ENCODE results near the gene LCN12.

LCN12 gene, protein sequence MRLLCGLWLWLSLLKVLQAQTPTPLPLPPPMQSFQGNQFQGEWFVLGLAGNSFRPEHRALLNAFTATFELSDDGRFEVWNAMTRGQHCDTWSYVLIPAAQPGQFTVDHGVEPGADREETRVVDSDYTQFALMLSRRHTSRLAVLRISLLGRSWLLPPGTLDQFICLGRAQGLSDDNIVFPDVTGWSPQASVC

DNA sequence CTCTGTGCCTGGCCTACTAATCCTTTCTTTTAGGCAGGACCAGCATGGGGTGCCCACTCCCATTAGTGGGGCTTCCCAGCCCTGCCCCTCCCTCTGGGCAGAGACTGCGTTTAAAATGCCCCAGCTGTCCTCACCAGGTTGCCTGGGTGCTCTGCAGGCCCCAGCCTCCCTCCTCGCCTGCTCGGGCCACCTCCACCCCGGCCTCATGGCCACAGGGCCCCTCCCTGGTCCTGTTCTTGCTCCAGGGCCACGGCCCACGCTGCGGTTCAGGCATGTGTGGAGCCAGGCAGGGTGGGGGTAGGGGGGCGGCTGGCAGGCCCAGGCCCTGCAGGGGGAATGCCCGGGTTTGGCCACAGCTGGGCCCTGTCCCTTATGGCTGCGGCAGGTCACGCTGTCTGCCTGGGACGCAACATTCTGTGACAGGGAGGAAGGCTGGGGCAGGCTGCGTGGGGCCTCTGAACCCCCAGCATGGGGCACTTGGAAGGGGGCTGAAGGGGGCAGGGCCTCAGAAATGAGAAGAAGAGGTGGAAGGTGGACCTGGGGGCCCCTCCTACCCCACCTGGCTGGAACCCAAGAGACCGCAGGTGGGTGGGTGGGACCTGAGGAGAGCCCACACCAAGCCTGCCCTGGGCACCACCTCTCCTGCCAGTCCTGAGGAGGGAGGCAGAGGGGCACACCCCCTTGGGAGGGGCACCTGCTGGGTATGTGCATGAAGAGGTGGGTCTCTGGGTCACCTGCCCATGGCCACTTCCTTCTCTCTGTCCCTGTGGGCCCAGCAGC, at the start of gene LCN12:
Gene LCN12 (plus strand): TSS at position 733 of the 780 bp plus-strand sequence. CDS start 55 bp downstream, outside the sequence.
- TF ChIP-seq EGR1 (IDR thresholded peaks at IDR 0.05) (no peak), TCF12 (IDR thresholded peaks at IDR 0.05; ENCODE audit: low read depth) (peak; percentile 36; the same call in 1 of the 2 replicates), NFIC (IDR thresholded peaks at IDR 0.05) (0 out of 2 replicates have a peak, but pooled peaks have one; percentile 24), TAF1 (IDR thresholded peaks at IDR 0.05; ENCODE audit: low read depth) (no peak), EP300 (IDR thresholded peaks at IDR 0.05; ENCODE audit: borderline replicate concordance) (no peak), RAD21 (IDR thresholded peaks at IDR 0.05; ENCODE audit: low read depth) (no peak), FOXM1 (IDR thresholded peaks at IDR 0.05; ENCODE audit: borderline replicate concordance, low read depth) (no peak), YY1 (IDR thresholded peaks at IDR 0.05; ENCODE audit: low read depth) (no peak; the same call in 1 of the 2 replicates), ZBTB7A (IDR thresholded peaks at IDR 0.05; ENCODE audit: low read depth) (peak; percentile 23; the same call in 1 of the 2 replicates), TEAD4 (IDR thresholded peaks at IDR 0.05) (no peak)
- TF ChIP-seq, protein P1, sequence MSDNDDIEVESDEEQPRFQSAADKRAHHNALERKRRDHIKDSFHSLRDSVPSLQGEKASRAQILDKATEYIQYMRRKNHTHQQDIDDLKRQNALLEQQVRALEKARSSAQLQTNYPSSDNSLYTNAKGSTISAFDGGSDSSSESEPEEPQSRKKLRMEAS (IDR thresholded peaks at IDR 0.05): no peak
- TF ChIP-seq, protein P2, sequence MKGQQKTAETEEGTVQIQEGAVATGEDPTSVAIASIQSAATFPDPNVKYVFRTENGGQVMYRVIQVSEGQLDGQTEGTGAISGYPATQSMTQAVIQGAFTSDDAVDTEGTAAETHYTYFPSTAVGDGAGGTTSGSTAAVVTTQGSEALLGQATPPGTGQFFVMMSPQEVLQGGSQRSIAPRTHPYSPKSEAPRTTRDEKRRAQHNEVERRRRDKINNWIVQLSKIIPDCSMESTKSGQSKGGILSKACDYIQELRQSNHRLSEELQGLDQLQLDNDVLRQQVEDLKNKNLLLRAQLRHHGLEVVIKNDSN (IDR thresholded peaks at IDR 0.05): peak; percentile 62; the same call in 1 of the 2 replicates
- TF ChIP-seq, protein P3, sequence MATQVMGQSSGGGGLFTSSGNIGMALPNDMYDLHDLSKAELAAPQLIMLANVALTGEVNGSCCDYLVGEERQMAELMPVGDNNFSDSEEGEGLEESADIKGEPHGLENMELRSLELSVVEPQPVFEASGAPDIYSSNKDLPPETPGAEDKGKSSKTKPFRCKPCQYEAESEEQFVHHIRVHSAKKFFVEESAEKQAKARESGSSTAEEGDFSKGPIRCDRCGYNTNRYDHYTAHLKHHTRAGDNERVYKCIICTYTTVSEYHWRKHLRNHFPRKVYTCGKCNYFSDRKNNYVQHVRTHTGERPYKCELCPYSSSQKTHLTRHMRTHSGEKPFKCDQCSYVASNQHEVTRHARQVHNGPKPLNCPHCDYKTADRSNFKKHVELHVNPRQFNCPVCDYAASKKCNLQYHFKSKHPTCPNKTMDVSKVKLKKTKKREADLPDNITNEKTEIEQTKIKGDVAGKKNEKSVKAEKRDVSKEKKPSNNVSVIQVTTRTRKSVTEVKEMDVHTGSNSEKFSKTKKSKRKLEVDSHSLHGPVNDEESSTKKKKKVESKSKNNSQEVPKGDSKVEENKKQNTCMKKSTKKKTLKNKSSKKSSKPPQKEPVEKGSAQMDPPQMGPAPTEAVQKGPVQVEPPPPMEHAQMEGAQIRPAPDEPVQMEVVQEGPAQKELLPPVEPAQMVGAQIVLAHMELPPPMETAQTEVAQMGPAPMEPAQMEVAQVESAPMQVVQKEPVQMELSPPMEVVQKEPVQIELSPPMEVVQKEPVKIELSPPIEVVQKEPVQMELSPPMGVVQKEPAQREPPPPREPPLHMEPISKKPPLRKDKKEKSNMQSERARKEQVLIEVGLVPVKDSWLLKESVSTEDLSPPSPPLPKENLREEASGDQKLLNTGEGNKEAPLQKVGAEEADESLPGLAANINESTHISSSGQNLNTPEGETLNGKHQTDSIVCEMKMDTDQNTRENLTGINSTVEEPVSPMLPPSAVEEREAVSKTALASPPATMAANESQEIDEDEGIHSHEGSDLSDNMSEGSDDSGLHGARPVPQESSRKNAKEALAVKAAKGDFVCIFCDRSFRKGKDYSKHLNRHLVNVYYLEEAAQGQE (IDR thresholded peaks at IDR 0.05; ENCODE audit: low read depth): no peak

DNA sequence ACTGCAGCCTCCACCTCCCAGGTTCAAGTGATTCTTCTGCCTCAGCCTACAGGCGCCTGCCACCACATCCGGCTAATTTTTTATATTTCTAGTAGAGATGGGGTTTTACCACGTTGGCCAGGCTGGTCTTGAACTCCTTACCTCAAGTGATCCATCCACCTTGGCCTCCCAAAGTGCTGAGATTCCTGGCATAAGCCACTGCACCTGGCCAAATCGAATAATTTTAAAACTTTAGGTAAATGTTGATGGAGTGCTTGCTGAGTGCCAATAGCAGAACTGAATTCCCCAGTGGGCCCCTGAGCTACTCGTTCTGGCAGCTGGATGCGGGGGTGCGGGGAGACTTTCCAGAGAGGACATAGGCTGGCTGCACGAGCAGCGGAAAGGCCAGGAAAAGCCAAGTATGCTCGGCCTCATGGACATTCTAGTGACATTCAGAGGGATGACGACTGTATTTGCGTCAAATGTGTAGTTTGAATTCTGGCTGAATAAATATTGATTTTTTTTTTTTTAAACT, 49.0 kb upstream of the LCN12 start:
- TF ChIP-seq CREB1 (IDR thresholded peaks at IDR 0.05; ENCODE audit: low read depth): no peak
- TF ChIP-seq FOXM1 (IDR thresholded peaks at IDR 0.05; ENCODE audit: borderline replicate concordance, low read depth): no peak
- TF ChIP-seq, protein P2 (IDR thresholded peaks at IDR 0.05): no peak

DNA sequence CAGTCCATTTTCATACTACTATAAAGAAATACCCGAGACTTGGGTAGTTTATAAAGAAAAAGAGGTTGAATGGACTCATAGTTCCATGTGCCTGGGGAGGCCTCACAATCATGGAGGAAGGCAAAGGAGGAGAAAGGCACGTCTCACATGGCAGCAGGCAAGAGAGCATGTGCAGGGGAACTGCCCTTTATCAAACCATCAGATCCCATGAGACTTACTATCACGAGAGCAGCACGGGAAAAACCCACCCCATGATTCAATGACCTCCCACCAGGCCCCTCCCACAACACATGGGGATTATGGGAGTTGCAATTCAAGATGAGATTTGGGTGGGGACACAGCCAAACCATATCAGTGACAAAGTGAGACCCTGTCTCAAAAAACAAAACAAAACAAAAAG, 45.8 kb upstream of the LCN12 start:
- TF ChIP-seq, protein P3 (IDR thresholded peaks at IDR 0.05; ENCODE audit: low read depth): no peak
- no peak for TF ChIP-seq ZBTB7A (IDR thresholded peaks at IDR 0.05; ENCODE audit: low read depth)
- TF ChIP-seq CEBPB (IDR thresholded peaks at IDR 0.05): no peak
- TF ChIP-seq NFIC (IDR thresholded peaks at IDR 0.05): no peak
- TF ChIP-seq YY1 (IDR thresholded peaks at IDR 0.05; ENCODE audit: low read depth): no peak
- no peak for TF ChIP-seq FOXM1 (IDR thresholded peaks at IDR 0.05; ENCODE audit: borderline replicate concordance, low read depth)
- no peak for TF ChIP-seq CREB1 (IDR thresholded peaks at IDR 0.05; ENCODE audit: low read depth)
- TF ChIP-seq TCF12 (IDR thresholded peaks at IDR 0.05; ENCODE audit: low read depth): no peak
- TF ChIP-seq EGR1 (IDR thresholded peaks at IDR 0.05): no peak
- TF ChIP-seq EP300 (IDR thresholded peaks at IDR 0.05; ENCODE audit: borderline replicate concordance): no peak
- TF ChIP-seq TEAD4 (IDR thresholded peaks at IDR 0.05): no peak
- no peak for TF ChIP-seq TAF1 (IDR thresholded peaks at IDR 0.05; ENCODE audit: low read depth)
- TF ChIP-seq, protein P1 (IDR thresholded peaks at IDR 0.05): no peak
- TF ChIP-seq RAD21 (IDR thresholded peaks at IDR 0.05; ENCODE audit: low read depth): no peak
- TF ChIP-seq, protein P2 (IDR thresholded peaks at IDR 0.05): no peak

DNA sequence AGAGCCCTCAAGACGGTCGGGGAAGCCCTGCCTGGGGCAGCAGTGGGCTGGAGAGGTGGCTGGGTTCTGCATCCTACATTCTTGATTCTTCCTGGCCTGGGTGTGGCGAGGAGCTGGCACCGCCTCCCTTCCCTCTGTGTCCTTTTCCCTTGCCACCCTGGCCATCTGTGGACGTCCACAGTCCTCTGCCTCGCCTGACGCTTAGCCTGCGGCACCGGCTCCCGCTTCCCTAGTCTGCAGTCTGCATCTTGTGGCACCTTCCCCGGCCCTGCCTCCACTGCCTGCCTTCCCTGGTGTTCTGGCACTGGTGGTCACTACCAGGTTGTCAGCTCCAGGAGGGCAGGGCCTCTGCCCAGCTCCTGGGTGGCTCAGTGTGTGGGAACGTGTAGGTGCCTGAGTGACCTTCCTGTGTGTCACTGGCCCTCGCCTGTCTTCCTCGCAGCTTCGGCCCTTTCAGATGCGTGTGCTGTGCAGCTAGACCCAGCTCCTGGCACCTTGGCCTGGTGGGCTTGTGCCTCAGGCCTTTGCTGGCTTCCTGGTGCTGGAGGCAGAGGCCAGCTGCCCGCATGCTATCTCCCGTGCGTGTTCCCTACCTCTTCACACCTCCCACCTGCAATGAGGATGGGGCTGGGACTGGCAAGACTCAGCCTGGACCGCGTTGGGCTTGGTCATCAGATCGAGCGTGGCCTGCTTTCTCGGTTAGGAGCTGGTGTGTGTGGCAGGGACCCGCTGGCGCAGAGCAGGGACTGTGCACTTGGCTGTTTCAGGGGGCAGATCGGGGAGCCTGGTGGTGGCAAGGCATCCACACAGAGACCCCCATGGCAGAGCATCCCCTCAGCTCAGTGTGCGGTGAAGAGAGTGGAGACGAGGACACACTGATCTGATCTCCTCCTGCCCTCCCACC, 44.8 kb upstream of the LCN12 start:
- TF ChIP-seq TEAD4 (IDR thresholded peaks at IDR 0.05) (no peak), ZBTB7A (IDR thresholded peaks at IDR 0.05; ENCODE audit: low read depth) (no peak), CREB1 (IDR thresholded peaks at IDR 0.05; ENCODE audit: low read depth) (no peak), EGR1 (IDR thresholded peaks at IDR 0.05) (no peak), TAF1 (IDR thresholded peaks at IDR 0.05; ENCODE audit: low read depth) (no peak), CEBPB (IDR thresholded peaks at IDR 0.05) (no peak), NFIC (IDR thresholded peaks at IDR 0.05) (no peak), EP300 (IDR thresholded peaks at IDR 0.05; ENCODE audit: borderline replicate concordance) (no peak)
- TF ChIP-seq, protein P3 (IDR thresholded peaks at IDR 0.05; ENCODE audit: low read depth): no peak
- TF ChIP-seq, protein P2 (IDR thresholded peaks at IDR 0.05): no peak
- TF ChIP-seq, protein P1 (IDR thresholded peaks at IDR 0.05): no peak

Measured in Ishikawa (cell line).